ENCODE data around the gene CMBL.

GRCh38 chr5:10233011-10233410, 74.7 kb downstream of the CMBL start:
- TF ChIP-seq CTCF (IDR thresholded peaks at IDR 0.05) (no peak), EZH2phosphoT487 (IDR thresholded peaks at IDR 0.05) (no peak)

Measured in neural progenitor cell (in vitro differentiated cells).